HepG2 (cell line): ENCODE results near the gene GK. TPM values are rescaled to one million over a fixed set of nuclear protein-coding genes. Genes with fewer than 3 reads are reported as not detected.

Experiments
- CBX1 ChIP-seq: IDR thresholded peaks from one replicate; pipeline ENCODE4 v1.6.1; 2016; ENCODE audit warnings: antibody characterized with exemption, low read depth
- CEBPB ChIP-seq: IDR thresholded peaks from 2 replicates; pipeline ENCODE4 v1.6.1; 2011; ENCODE audit warnings: low read depth, low read length, improper control_type of control experiment, borderline replicate concordance
- XBP1 ChIP-seq: sonication (generic); formaldehyde crosslinking; IDR thresholded peaks from 2 replicates; pipeline ENCODE4 v1.5.0; 2020; ENCODE audit warnings: missing genetic modification reagents
- polyA plus RNA-seq, 8 experiments: library from polyadenylated mRNA; depleted of rRNA in 3 of 8; stranded (reverse) in 7 of 8; unstranded in 1 of 8; fragments of >200 nt; fragmentation: Illumina TruSeq in 4 of 8; extraction: Trizol in 4 of 8; gene quantifications; 2 replicates each; pipeline versions ENCODE4 v1.2.1 to v1.2.3, GENCODE V29; 2011 to 2016; ENCODE audit warnings: low read depth in 4 of 8, missing spikeins in 1 of 8, mixed read lengths in 1 of 8; ENCODE audit not compliant: insufficient read depth in 1 of 8
- total RNA-seq, 5 experiments: library from RNA; depleted of rRNA; stranded (reverse); fragments of >200 nt; fragmentation: Illumina TruSeq; extraction: Trizol; gene quantifications; 2 replicates each; pipeline ENCODE4 v1.2.3, GENCODE V29; 2016; ENCODE audit warnings: low read depth in 1 of 5
- TF ChIP-seq, protein P1 (sequence below): sonication (generic); formaldehyde crosslinking; IDR thresholded peaks from 2 replicates; pipeline ENCODE4 v1.4.0; 2020; ENCODE audit warnings: mild to moderate bottlenecking, missing genetic modification reagents, borderline replicate concordance
- TF ChIP-seq, protein P2 (sequence below): sonication (generic); formaldehyde crosslinking; IDR thresholded peaks from 2 replicates; pipeline ENCODE4 v1.8.0; 2022; ENCODE audit warnings: missing genetic modification reagents, mild to moderate bottlenecking, borderline replicate concordance
- TF ChIP-seq, protein P3 (sequence below): sonication (generic); formaldehyde crosslinking; IDR thresholded peaks from 2 replicates; pipeline ENCODE4 v1.5.1; 2020; ENCODE audit warnings: missing genetic modification reagents, mild to moderate bottlenecking, borderline replicate concordance
- TF ChIP-seq, protein P4 (sequence below): sonication (generic); formaldehyde crosslinking; IDR thresholded peaks from 2 replicates; pipeline ENCODE4 v1.4.0; 2020; ENCODE audit warnings: missing genetic modification reagents
- TF ChIP-seq, protein P5 (sequence below): sonication (generic); formaldehyde crosslinking; IDR thresholded peaks from 2 replicates; pipeline ENCODE4 v1.4.0; 2020; ENCODE audit warnings: mild to moderate bottlenecking, missing genetic modification reagents

Gene GK
- total and polyA plus RNA-seq, 2 of the 13 experiments (the other 11 are each of a cell fraction or from before 2014, with no cell fraction given): 64.2 to 265 TPM

DNA sequence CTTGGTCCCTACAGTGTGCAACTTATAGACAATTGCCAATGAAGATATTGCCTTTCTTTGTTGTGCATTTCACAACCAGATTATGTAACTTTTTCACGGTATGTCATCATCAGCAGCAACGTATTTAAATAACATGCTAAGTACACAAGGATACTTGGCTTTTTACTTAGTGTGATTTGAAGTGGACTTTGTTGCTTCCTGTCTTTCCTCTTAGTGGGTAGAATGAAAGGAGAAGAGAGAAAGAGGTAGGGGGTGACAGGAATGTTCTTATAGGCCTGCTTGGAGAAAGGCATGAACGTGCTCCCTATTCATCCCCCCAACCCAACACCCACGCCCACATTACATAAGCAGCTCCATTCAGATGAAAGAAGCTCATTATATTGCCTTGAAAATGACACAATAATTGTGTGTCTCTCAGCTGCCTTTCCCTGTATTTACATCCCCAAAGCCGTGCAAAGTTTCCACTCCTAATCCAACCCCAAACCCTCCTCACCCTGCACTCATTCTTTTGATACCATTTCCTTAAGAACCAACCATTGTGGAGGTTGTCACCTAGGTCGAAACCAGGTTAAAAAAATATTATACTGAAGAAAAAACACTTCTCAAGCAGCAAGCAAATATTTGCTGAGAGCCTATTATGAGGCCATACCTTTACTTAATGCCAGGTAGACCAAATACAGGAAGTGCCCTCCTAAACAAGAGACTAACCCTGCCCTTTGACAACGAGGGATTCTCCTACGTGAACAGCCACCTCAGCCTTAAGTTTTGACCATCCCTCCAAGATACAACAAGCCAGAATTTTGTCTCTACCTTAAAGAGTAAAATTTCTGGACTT is 25.2 kb upstream of the GK start (continued):
- TF ChIP-seq, protein P1, sequence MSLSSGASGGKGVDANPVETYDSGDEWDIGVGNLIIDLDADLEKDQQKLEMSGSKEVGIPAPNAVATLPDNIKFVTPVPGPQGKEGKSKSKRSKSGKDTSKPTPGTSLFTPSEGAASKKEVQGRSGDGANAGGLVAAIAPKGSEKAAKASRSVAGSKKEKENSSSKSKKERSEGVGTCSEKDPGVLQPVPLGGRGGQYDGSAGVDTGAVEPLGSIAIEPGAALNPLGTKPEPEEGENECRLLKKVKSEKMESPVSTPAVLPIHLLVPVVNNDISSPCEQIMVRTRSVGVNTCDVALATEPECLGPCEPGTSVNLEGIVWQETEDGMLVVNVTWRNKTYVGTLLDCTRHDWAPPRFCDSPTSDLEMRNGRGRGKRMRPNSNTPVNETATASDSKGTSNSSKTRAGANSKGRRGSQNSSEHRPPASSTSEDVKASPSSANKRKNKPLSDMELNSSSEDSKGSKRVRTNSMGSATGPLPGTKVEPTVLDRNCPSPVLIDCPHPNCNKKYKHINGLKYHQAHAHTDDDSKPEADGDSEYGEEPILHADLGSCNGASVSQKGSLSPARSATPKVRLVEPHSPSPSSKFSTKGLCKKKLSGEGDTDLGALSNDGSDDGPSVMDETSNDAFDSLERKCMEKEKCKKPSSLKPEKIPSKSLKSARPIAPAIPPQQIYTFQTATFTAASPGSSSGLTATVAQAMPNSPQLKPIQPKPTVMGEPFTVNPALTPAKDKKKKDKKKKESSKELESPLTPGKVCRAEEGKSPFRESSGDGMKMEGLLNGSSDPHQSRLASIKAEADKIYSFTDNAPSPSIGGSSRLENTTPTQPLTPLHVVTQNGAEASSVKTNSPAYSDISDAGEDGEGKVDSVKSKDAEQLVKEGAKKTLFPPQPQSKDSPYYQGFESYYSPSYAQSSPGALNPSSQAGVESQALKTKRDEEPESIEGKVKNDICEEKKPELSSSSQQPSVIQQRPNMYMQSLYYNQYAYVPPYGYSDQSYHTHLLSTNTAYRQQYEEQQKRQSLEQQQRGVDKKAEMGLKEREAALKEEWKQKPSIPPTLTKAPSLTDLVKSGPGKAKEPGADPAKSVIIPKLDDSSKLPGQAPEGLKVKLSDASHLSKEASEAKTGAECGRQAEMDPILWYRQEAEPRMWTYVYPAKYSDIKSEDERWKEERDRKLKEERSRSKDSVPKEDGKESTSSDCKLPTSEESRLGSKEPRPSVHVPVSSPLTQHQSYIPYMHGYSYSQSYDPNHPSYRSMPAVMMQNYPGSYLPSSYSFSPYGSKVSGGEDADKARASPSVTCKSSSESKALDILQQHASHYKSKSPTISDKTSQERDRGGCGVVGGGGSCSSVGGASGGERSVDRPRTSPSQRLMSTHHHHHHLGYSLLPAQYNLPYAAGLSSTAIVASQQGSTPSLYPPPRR (CRISPR knock-in tag): peak; percentile 70; the same call in 1 of the 2 replicates
- TF ChIP-seq CEBPB (peak; percentile 99), XBP1 (CRISPR knock-in tag) (no peak), CBX1 (no peak)
- TF ChIP-seq, protein P2, sequence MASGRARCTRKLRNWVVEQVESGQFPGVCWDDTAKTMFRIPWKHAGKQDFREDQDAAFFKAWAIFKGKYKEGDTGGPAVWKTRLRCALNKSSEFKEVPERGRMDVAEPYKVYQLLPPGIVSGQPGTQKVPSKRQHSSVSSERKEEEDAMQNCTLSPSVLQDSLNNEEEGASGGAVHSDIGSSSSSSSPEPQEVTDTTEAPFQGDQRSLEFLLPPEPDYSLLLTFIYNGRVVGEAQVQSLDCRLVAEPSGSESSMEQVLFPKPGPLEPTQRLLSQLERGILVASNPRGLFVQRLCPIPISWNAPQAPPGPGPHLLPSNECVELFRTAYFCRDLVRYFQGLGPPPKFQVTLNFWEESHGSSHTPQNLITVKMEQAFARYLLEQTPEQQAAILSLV (CRISPR knock-in tag): no peak
- TF ChIP-seq, protein P3, sequence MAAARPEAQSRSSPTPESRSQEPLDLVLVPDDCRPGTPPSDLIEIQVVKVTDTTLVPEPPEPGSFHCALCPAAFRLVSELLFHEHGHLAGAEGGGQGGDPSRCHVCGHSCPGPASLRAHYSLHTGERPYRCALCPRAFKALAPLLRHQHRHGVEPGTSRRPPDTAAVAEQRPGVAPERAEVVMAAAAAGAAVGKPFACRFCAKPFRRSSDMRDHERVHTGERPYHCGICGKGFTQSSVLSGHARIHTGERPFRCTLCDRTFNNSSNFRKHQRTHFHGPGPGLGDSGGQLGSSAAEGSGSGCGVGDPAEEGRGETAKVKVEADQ (CRISPR knock-in tag): no peak
- TF ChIP-seq, protein P4, sequence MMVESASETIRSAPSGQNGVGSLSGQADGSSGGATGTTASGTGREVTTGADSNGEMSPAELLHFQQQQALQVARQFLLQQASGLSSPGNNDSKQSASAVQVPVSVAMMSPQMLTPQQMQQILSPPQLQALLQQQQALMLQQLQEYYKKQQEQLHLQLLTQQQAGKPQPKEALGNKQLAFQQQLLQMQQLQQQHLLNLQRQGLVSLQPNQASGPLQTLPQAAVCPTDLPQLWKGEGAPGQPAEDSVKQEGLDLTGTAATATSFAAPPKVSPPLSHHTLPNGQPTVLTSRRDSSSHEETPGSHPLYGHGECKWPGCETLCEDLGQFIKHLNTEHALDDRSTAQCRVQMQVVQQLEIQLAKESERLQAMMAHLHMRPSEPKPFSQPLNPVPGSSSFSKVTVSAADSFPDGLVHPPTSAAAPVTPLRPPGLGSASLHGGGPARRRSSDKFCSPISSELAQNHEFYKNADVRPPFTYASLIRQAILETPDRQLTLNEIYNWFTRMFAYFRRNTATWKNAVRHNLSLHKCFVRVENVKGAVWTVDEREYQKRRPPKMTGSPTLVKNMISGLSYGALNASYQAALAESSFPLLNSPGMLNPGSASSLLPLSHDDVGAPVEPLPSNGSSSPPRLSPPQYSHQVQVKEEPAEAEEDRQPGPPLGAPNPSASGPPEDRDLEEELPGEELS: peak; percentile 92
- TF ChIP-seq, protein P5, sequence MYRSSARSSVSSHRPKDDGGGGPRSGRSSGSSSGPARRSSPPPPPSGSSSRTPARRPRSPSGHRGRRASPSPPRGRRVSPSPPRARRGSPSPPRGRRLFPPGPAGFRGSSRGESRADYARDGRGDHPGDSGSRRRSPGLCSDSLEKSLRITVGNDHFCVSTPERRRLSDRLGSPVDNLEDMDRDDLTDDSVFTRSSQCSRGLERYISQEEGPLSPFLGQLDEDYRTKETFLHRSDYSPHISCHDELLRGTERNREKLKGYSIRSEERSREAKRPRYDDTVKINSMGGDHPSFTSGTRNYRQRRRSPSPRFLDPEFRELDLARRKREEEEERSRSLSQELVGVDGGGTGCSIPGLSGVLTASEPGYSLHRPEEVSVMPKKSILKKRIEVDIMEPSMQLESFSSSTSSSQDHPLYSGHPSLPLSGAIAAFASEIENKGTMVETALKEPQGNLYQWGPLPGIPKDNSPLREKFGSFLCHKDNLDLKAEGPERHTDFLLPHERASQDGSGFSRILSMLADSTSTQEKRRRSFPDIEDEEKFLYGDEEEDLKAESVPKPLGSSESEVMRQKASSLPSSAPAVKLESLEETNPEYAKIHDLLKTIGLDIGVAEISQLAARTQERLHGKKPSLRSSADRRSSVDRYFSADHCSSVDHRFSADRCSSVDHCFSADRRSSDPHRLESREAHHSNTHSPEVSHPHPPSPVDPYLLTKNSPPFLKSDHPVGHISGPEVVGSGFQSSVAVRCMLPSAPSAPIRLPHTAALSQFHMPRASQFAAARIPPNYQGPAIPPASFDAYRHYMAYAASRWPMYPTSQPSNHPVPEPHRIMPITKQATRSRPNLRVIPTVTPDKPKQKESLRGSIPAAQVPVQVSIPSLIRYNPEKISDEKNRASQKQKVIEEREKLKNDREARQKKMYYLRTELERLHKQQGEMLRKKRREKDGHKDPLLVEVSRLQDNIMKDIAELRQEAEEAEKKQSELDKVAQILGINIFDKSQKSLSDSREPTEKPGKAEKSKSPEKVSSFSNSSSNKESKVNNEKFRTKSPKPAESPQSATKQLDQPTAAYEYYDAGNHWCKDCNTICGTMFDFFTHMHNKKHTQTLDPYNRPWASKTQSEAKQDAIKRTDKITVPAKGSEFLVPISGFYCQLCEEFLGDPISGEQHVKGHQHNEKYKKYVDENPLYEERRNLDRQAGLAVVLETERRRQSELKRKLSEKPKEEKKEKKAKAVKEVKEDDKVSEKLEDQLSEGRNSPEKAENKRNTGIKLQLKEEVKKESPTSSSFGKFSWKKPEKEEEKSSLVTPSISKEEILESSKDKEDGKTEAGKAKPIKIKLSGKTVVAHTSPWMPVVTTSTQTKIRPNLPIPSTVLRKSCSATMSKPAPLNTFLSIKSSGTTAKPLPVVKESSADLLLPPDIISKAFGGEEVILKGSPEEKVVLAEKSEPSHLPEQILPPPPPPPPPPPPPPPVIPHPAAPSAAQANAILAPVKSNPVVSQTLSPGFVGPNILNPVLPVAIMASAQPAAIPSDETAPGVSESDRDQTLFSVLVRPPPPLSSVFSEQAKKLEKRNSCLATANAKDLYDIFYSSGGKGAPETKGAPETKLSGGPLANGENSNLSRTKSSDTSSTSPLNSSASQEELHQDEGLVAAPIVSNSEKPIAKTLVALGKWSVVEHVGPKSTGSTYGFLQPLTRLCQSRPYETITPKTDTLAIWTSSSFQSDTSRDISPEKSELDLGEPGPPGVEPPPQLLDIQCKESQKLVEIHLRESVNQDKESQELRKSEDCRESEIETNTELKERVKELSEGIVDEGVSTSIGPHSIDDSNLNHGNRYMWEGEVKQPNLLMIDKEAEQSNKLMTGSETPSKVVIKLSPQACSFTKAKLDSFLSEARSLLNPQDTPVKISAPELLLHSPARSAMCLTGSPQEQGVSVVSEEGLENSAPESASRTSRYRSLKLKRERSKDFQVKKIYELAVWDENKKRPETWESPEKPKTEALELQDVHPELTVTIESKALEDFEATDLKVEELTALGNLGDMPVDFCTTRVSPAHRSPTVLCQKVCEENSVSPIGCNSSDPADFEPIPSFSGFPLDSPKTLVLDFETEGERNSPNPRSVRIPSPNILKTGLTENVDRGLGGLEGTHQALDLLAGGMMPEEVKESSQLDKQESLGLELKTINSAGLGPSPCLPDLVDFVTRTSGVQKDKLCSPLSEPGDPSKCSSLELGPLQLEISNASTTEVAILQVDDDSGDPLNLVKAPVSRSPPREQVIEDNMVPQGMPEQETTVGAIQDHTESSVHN: no peak
